ENCODE results near the gene OR1J4.
"Not testable (repeated sequence)": the region's sequence is repeated elsewhere in the genome, so short reads cannot be mapped to it uniquely, and the experiment has no call there.

The OR1J4 gene

DNA sequence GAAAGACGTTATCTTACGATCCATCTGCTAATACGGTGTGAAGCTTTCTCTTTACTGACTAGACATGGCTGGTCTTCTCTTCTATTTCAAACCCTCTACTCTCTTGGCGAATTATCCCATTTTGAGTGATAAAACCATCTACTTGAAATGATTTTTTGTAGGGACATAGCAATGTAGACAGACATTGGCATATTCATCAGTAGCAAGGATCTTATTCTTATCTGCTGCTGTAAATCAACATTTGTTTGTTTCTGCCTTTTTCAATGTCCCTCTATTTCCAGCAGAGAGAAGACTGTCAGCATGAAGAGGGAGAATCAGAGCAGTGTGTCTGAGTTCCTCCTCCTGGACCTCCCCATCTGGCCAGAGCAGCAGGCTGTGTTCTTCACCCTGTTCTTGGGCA lies at the start of gene OR1J4:
Gene OR1J4 (plus strand): TSS at position 301 of the 400 bp plus-strand sequence. CDS start 0 bp downstream, at position 301.
- no peak for DNase-seq

- no peak for DNase-seq
Observed at GRCh38 chr9:122474561-122474960, 44.4 kb upstream of the OR1J4 start.

- no peak for DNase-seq
Observed at GRCh38 chr9:122475717-122476116, 43.2 kb upstream of the OR1J4 start.

GRCh38 chr9:122477346-122477745 lies 41.6 kb upstream of the OR1J4 start:
- DNase-seq, result no peak

GRCh38 chr9:122477826-122478225 lies 41.1 kb upstream of the OR1J4 start, which contains the start of gene OR1J1:
Gene OR1J1, minus strand, starts transcription at chr9:122477926. Its CDS starts 0 bp downstream, at chr9:122477926.
- DNase-seq, result no peak

DNA sequence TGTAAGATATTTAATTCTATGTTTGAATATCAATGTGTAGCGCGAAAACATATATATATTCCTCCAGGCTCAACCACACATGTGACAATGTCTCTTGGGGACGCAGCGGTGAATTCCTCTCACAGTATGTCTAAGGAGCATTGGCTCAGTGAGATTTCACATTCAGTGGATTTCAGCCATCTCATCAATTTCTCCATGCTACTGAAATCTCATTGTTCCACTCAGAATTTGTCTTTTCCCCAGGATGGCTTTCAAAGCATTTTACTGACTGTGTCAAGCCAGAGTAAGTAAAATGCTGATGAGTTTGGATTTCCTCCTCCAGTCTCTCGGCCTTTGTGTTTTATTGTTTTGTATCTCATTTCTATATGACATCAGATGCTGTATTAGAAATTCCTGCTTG lies 39.9 kb upstream of the OR1J4 start:
- DNase-seq, result no peak

DNA sequence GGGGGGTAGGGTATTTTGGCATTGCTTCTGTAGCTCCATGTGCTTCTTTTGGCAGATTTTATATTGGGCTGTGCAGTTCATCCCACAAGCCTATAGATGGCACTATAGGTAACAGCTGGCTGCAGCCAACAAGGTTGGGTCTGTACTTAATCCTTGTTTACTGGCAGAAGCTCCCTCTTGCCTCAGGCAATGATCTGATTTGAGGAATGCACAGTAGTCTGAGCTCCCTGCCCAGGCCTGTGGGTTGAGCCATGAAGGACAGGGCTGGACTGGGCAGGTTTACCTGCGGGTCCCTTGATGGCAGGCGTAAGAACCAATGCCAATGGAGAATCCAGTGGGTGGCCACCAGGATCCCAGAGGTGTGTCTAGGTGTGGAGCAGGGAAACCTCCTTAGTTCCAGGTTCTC lies 20.1 kb upstream of the OR1J4 start:
- no peak for DNase-seq

- DNase-seq, result no peak
Observed at GRCh38 chr9:122506964-122507363, 12.0 kb upstream of the OR1J4 start.

GRCh38 chr9:122510502-122510901 lies 8.4 kb upstream of the OR1J4 start, which contains the start of gene OR1J2:
Gene OR1J2, plus strand, starts transcription at chr9:122510802. Its CDS starts 0 bp downstream, at chr9:122510802.
- no peak for DNase-seq

DNA sequence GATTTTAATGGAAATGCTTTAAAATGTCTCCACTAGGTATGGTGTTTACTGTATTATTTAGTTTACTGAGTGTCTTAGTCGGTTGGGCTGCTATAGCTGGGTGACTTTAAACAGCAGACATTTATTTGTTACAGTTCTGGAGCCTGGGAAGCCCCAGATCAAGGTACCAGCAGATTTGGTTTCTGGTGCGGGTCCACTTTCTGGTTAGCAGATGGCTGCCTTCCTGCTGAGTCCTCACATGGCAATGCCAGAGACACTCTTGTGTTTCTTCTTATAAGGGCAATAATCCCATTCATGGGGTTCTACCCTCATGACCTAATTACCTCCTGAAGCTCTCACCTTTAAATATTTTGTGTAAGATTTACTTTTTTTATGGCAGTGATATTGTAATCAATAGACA lies 715 bp upstream of the OR1J4 start:
- DNase-seq, result no peak

DNA sequence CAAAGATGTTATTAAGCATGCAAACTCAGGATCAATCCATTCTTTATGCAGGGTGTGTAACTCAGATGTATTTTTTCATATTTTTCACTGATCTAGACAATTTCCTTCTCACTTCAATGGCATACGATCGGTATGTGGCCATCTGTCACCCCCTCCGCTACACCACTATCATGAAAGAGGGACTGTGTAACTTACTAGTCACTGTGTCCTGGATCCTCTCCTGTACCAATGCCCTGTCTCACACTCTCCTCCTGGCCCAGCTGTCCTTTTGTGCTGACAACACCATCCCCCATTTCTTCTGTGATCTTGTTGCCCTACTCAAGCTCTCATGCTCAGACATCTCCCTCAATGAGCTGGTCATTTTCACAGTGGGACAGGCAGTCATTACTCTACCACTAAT lies 435 bp downstream of the OR1J4 start:
- DNase-seq, result no peak

- no peak for DNase-seq
Observed at GRCh38 chr9:122526602-122527001, 7.7 kb downstream of the OR1J4 start.

GRCh38 chr9:122527193-122527592 lies 8.3 kb downstream of the OR1J4 start, which contains the start of gene OR1N1:
Gene OR1N1, minus strand, starts transcription at chr9:122527293. Its CDS starts 0 bp downstream, at chr9:122527293.
- DNase-seq, result no peak

GRCh38 chr9:122531157-122531556 lies 12.2 kb downstream of the OR1J4 start:
- not testable (repeated sequence) for DNase-seq

- no peak for DNase-seq
Observed at GRCh38 chr9:122536134-122536533, 17.2 kb downstream of the OR1J4 start.

GRCh38 chr9:122537066-122537465 lies 18.1 kb downstream of the OR1J4 start:
- DNase-seq, result not testable (repeated sequence)

DNA sequence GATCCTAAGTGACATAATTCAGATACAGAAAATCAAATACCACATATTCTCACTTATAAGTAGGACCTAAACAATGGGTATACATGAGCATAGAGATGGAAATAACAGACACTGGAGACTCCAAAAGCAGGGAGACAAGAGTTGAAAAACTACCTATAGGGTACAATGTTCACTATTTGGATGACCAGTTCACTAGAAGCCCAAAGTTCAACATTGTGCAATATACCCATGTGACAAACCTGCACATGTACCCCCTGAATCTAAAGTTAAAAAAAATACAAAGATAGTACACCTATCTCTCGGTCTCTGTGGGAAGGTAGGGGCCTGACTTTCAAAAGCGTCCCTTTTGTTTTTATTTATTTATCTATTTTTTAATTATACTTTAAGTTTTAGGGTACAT lies 19.8 kb downstream of the OR1J4 start:
- no peak for DNase-seq

DNA sequence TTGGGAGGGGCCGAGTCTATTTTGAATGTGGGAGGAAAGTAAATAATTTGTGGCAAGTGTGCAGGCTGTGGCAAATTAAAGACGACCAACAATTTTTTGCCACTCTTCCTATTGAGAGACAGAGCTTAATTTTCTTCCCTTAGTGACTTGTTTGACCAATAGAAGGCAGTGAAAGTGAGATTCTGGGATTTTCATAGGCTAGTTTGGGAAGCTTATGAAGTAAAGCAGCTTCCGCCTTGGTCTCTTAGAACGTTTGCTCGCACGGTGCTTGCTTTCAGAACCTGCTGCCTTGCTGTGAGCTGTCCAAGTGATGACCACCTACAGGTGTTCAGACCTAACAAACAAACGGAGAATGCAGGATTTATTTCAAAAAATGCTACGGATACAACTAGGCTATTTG lies 27.3 kb downstream of the OR1J4 start:
- no peak for DNase-seq

DNA sequence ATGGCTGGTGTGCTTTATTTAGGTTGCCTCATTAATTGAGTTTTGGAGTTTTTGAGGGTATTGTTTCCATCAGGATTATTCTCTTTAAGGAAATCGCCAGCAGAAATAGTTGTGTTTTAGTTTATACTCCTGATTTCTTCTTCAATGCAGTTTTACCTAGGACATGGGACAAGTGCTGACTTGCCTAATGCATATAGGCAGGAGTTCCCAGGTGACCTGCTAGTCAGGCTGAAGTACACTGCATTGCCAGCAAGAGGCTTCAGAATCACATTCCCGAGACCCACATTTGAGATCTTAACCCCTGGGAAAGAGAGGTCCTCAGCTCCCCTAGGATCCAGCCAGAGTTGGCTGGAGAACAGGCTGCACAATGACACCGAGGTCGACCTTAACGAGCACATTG lies 32.4 kb downstream of the OR1J4 start:
- no peak for DNase-seq

- no peak for DNase-seq
Observed at GRCh38 chr9:122552812-122553211, 33.9 kb downstream of the OR1J4 start, which contains the start of gene OR1N2. Gene OR1N2, plus strand, starts transcription at chr9:122553112. Its CDS starts 100 bp downstream, at chr9:122553212.

DNA sequence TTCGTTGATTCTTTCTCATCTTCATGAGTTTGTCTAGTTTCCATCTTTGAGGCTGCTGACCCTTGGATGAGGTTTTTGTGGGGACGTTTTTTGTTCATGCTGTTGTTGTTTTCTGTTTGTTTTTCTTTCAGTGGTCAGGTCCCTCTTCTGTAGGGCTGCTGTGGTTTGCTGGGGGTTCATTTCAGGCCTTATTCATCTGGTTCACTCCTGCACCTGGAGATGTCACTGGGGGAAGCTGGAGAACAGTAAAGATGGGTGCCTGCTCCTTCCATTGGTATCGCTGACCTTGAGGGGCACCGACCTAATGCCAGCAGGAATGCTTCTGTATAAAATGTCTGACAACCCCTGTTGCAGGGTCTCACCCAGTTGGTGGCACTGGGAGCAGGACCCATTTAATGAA lies 42.5 kb downstream of the OR1J4 start:
- DNase-seq, result no peak

DNA sequence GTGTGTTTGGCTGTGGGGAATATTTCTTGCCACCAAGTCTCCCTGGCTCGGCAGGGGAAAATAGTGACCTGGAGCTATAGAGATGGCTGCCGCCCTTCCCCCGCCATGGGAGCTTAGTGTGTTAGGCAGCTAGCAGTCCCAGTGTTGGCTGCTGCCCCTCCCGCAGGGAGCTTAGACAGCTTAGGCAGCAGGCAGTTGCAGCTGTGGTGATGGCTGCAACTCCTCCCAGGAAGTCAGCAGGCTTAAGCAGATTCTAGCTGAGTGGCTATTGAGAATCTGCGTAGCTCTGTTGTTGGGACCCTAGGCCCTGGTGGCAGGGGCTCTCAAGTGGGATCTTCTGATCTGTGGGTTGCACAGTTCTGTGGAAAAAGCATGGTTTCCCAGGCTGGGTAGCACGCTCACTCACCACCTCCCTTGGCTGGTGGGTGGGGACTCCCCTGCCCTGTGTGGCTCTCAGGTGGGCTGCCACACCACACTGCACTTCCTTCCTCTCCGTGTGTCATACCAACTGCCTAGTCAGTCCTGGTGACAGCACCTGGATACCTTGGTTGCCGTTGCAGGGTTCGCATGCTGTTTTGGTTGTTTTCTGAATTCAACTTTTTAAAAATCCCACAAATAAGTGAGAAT lies 43.3 kb downstream of the OR1J4 start:
- DNase-seq, result no peak

GRCh38 chr9:122567901-122568300 lies 49.0 kb downstream of the OR1J4 start:
- DNase-seq, result no peak

All from right forelimb (tissue), 1 donor.